Measurements from ENCODE around the gene RASAL2. TPM values are rescaled to one million over a fixed set of nuclear protein-coding genes. Genes with fewer than 3 reads are reported as not detected.

The RASAL2 gene
- total and polyA plus RNA-seq, 2 experiments from 2014 or later: 16.0 to 42.2 TPM

DNA sequence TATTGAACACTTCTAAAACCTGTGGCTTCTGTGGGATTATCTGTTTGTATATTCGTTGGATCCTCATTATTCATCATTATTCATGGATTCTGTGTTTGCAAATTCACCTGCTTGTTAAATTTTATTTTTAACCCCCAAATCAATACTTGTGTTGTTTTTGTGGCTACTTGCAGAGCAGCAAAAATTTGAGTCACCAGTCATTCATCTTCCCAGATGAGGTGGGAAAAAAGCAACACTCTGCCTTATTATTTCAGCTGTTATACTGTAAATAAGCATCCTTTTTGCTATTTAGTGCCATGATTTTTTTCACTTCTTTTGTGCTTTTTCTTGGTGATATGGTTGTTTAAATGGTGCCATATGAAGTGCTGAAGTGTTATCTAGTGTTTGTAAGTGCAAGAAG, 56.7 kb downstream of the RASAL2 start:
- DNase-seq (ENCODE audit: low spot score): no peak
- H3K9me3 Mint-ChIP-seq: no peaks in the 10 kb centered on the region

DNA sequence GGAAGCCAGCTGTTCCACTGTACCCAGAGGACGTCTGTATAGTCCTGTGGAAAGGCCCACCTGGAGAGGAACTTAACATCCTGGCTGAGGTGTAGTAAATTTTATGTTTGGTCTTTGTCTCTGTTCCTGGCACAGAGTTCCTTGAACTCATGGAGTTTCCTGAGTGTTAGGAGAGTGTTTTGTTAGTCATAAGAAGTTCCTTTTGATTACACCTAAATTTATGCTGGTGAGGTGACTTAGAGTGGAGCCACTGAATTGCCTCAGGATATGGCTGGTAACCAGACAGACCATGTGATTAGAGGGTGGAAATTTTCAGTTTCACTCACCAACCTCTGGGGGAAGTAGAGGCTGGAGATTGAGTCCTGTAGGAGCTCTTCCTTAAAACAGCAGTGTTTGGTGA, 57.9 kb downstream of the RASAL2 start:
- Histone ChIP-seq H3K4me1 (ENCODE audit: insufficient read depth) (0 out of 2 replicates have a peak, but pooled peaks cover 9% of the 10 kb centered on the region), H4K20me1 (replicated peaks; ENCODE audit: insufficient read depth) (peaks cover 3% of the 10 kb centered on the region; the same call in 1 of the 2 replicates), H3K79me2 (replicated peaks; ENCODE audit: insufficient read depth) (peaks cover 97% of the 10 kb centered on the region), H3K36me3 (ENCODE audit: insufficient read depth) (no peaks in the 10 kb centered on the region), H3K4me3 (no peak overlapping the region), H3K27ac (ENCODE audit: low read depth) (no peak overlapping the region), H3K27me3 (ENCODE audit: insufficient read depth) (no peaks in the 10 kb centered on the region), H3K9me2 (ENCODE audit: insufficient read depth) (no peaks in the 10 kb centered on the region), H3F3A (replicated peaks; ENCODE audit: low read depth) (no peaks in the 10 kb centered on the region), H2AFZ (no peak overlapping the region), H3K4me2 (no peak overlapping the region)
- Mint-ChIP-seq H3K4me3 (no peak overlapping the region), H3K9me3 (no peaks in the 10 kb centered on the region), H3K4me1 (peaks cover 14% of the 10 kb centered on the region), H3K27ac (no peak overlapping the region), H3K27me3 (ENCODE audit: insufficient read depth, low read depth, poor library complexity) (no peaks in the 10 kb centered on the region), H3K36me3 (ENCODE audit: low read depth) (no peaks in the 10 kb centered on the region)
- DNase-seq (ENCODE audit: low spot score): no peak
- no peak for ATAC-seq
- TF ChIP-seq EZH2phosphoT487 (IDR thresholded peaks at IDR 0.05; ENCODE audit: unreplicated experiment) (no peak), STAT1 (IDR thresholded peaks at IDR 0.05; ENCODE audit: unreplicated experiment) (no peak), EZH2 (IDR thresholded peaks at IDR 0.05; ENCODE audit: low read depth, unreplicated experiment) (no peak), ZNF331 (CRISPR knock-in tag; IDR thresholded peaks at IDR 0.05; ENCODE audit: low read depth) (no peak), JUNB (IDR thresholded peaks at IDR 0.05; ENCODE audit: unreplicated experiment) (no peak), CREB1 (CRISPR knock-in tag; IDR thresholded peaks at IDR 0.05; ENCODE audit: low read depth) (no peak), ZNF114 (CRISPR knock-in tag; IDR thresholded peaks at IDR 0.05) (no peak)
- TF ChIP-seq, protein P1, sequence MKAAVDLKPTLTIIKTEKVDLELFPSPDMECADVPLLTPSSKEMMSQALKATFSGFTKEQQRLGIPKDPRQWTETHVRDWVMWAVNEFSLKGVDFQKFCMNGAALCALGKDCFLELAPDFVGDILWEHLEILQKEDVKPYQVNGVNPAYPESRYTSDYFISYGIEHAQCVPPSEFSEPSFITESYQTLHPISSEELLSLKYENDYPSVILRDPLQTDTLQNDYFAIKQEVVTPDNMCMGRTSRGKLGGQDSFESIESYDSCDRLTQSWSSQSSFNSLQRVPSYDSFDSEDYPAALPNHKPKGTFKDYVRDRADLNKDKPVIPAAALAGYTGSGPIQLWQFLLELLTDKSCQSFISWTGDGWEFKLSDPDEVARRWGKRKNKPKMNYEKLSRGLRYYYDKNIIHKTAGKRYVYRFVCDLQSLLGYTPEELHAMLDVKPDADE (IDR thresholded peaks at IDR 0.05): no peak
- TF ChIP-seq, protein P2, sequence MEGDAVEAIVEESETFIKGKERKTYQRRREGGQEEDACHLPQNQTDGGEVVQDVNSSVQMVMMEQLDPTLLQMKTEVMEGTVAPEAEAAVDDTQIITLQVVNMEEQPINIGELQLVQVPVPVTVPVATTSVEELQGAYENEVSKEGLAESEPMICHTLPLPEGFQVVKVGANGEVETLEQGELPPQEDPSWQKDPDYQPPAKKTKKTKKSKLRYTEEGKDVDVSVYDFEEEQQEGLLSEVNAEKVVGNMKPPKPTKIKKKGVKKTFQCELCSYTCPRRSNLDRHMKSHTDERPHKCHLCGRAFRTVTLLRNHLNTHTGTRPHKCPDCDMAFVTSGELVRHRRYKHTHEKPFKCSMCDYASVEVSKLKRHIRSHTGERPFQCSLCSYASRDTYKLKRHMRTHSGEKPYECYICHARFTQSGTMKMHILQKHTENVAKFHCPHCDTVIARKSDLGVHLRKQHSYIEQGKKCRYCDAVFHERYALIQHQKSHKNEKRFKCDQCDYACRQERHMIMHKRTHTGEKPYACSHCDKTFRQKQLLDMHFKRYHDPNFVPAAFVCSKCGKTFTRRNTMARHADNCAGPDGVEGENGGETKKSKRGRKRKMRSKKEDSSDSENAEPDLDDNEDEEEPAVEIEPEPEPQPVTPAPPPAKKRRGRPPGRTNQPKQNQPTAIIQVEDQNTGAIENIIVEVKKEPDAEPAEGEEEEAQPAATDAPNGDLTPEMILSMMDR (conservative IDR thresholded peaks at IDR 0.05; ENCODE audit: low read depth in 2 of 2): no peak

More for the DNA sequence above, 56.7 kb downstream of the RASAL2 start:
- Histone ChIP-seq H3K36me3 (ENCODE audit: insufficient read depth) (no peaks in the 10 kb centered on the region), H3K27me3 (ENCODE audit: insufficient read depth) (no peaks in the 10 kb centered on the region), H2AFZ (no peak overlapping the region), H3K9me2 (ENCODE audit: insufficient read depth) (no peaks in the 10 kb centered on the region), H3K4me3 (no peak overlapping the region), H4K20me1 (replicated peaks; ENCODE audit: insufficient read depth) (peaks cover 3% of the 10 kb centered on the region; the same call in 1 of the 2 replicates), H3K4me1 (ENCODE audit: insufficient read depth) (peaks cover 21% of the 10 kb centered on the region), H3F3A (replicated peaks; ENCODE audit: low read depth) (no peaks in the 10 kb centered on the region), H3K27ac (ENCODE audit: low read depth) (no peak overlapping the region), H3K79me2 (replicated peaks; ENCODE audit: insufficient read depth) (peaks cover 97% of the 10 kb centered on the region), H3K4me2 (no peak overlapping the region)
- H3K4me1 Mint-ChIP-seq: peaks cover 21% of the 10 kb centered on the region
- H3K36me3 Mint-ChIP-seq (ENCODE audit: low read depth): no peaks in the 10 kb centered on the region
- ATAC-seq: no peak
- no peak overlapping the region for H3K27ac Mint-ChIP-seq
- no peak overlapping the region for H3K4me3 Mint-ChIP-seq
- TF ChIP-seq CREB1 (CRISPR knock-in tag; IDR thresholded peaks at IDR 0.05; ENCODE audit: low read depth) (no peak), ZNF331 (CRISPR knock-in tag; IDR thresholded peaks at IDR 0.05; ENCODE audit: low read depth) (no peak), EZH2 (IDR thresholded peaks at IDR 0.05; ENCODE audit: low read depth, unreplicated experiment) (no peak)
- TF ChIP-seq, protein P2 (conservative IDR thresholded peaks at IDR 0.05; ENCODE audit: low read depth in 2 of 2): no peak
- H3K27me3 Mint-ChIP-seq (ENCODE audit: insufficient read depth, low read depth, poor library complexity): no peaks in the 10 kb centered on the region

Measured in GM23338 (cell line).